Endothelial cell of umbilical vein (primary cell): ENCODE results near the gene NPY2R. TPM values are rescaled to one million over a fixed set of nuclear protein-coding genes. Genes with fewer than 3 reads are reported as not detected.

Experiments
- BruUV-seq: library from RNA; stranded (reverse); fragments of 400-500 nt; replicated peaks from 2 replicates; lab custom pipeline; 2021; lab: Mats Ljungman, UMichigan
- CTCF ChIA-PET: fragments of 300-600, 350-600 bp; sonication (Branson Sonifier 250); formaldehyde crosslinking; loops from one replicate; lab custom pipeline; 2021; ENCODE audit warnings: antibody characterized with exemption, inconsistent platforms; lab: Charles Lee
- POLR2A ChIA-PET: fragments of 300-600, 350-600 bp; sonication (Branson Sonifier 250); formaldehyde crosslinking; loops from one replicate; lab custom pipeline; 2021; ENCODE audit warnings: antibody characterized with exemption, inconsistent platforms; lab: Charles Lee
- DNase-seq: peaks from one replicate; pipeline ENCODE4 v3.0.0-alpha.2; 2011; ENCODE audit warnings: low read depth, low spot score
- FAIRE-seq: peaks from 2 replicates; lab custom pipeline; 2011; peaks lifted over from hg19 to GRCh38; lab: Jason Lieb, UNC
- H2AFZ ChIP-seq: 2 replicates; pipeline ENCODE4 v1.6.0; 2012; ENCODE audit warnings: low read depth, low read length, control low read depth, inconsistent platforms
- H3K27ac ChIP-seq: 2 replicates; pipeline ENCODE4 v1.5.1; 2011; ENCODE audit warnings: low read depth, mild to moderate bottlenecking, control low read depth, low read length, moderate library complexity; ENCODE audit not compliant: insufficient read depth
- H3K27me3 ChIP-seq, 2 experiments: 2 replicates each; pipeline versions ENCODE4 v1.6.0 to v1.6.1; 2011; ENCODE audit warnings: low read length in 2 of 2, mixed read lengths in 1 of 2; ENCODE audit not compliant: control insufficient read depth in 2 of 2, insufficient read depth in 2 of 2
- H3K36me3 ChIP-seq, 2 experiments: 2 replicates in 1 of 2; 3 replicates in 1 of 2; pipeline ENCODE4 v1.5.1; 2011; ENCODE audit warnings: low read length in 2 of 2, mild to moderate bottlenecking in 1 of 2, moderate library complexity in 1 of 2; ENCODE audit not compliant: control insufficient read depth in 2 of 2, insufficient read depth in 2 of 2; ENCODE audit errors: extremely low read depth in 1 of 2
- H3K4me1 ChIP-seq: 3 replicates; pipeline ENCODE4 v1.5.1; 2011; ENCODE audit warnings: mild to moderate bottlenecking, low read length; ENCODE audit not compliant: control insufficient read depth, insufficient read depth; ENCODE audit errors: extremely low read depth
- H3K4me2 ChIP-seq: 2 replicates; pipeline ENCODE4 v1.6.1; 2011; ENCODE audit warnings: low read length, control low read depth, mixed read lengths; ENCODE audit not compliant: insufficient read depth
- H3K4me3 ChIP-seq, 3 experiments: fragments of 200-600 bp in 1 of 3; sonication (generic), shearing (Covaris generic) in 1 of 3; replicated peaks in 1 of 3; 2 replicates each; pipeline ENCODE4 v1.5.1; 2011 to 2016; ENCODE audit warnings: control low read depth in 3 of 3, low read length in 3 of 3, mild to moderate bottlenecking in 2 of 3, inconsistent platforms in 1 of 3, low read depth in 1 of 3, moderate library complexity in 1 of 3; ENCODE audit not compliant: insufficient read depth in 1 of 3
- H3K79me2 ChIP-seq: 2 replicates; pipeline ENCODE4 v1.6.0; 2012; ENCODE audit warnings: low read length, inconsistent platforms; ENCODE audit not compliant: control insufficient read depth, insufficient read depth
- H3K9ac ChIP-seq: replicated peaks from 2 replicates; pipeline ENCODE3; 2011; ENCODE audit warnings: low read length, control low read depth; ENCODE audit not compliant: insufficient read depth; ENCODE audit errors: extremely low read depth
- H3K9me1 ChIP-seq: replicated peaks from 3 replicates; pipeline ENCODE4 v1.6.0; 2011; ENCODE audit warnings: mild to moderate bottlenecking, low read length; ENCODE audit not compliant: control insufficient read depth, insufficient read depth; ENCODE audit errors: extremely low read depth
- H3K9me3 ChIP-seq: replicated peaks from 2 replicates; pipeline ENCODE4 v1.5.1; 2012; ENCODE audit warnings: low read length, inconsistent platforms; ENCODE audit not compliant: control insufficient read depth, insufficient read depth
- H4K20me1 ChIP-seq: replicated peaks from 2 replicates; pipeline ENCODE3; 2011; ENCODE audit warnings: mild to moderate bottlenecking, low read length; ENCODE audit not compliant: control insufficient read depth, insufficient read depth; ENCODE audit errors: extremely low read depth
- CTCF ChIP-seq, 2 donors: IDR thresholded peaks; 1 replicate in 1 of 2; 2 replicates in 1 of 2; pipeline ENCODE4 v1.5.1; 2011; ENCODE audit warnings: low read length in 2 of 2, mild to moderate bottlenecking in 2 of 2, moderate library complexity in 2 of 2, control low read depth in 1 of 2, inconsistent platforms in 1 of 2, low read depth in 1 of 2; ENCODE audit not compliant: insufficient read depth in 1 of 2; ENCODE audit errors: extremely low read depth in 1 of 2
- EZH2 ChIP-seq: IDR thresholded peaks from 2 replicates; pipeline ENCODE4 v1.6.1; 2012; ENCODE audit warnings: borderline replicate concordance, low read depth, mild to moderate bottlenecking, moderate library complexity, low read length, inconsistent platforms; ENCODE audit not compliant: severe bottlenecking
- FOS ChIP-seq: IDR thresholded peaks from 2 replicates; pipeline ENCODE4 v1.6.1; 2011; ENCODE audit warnings: mild to moderate bottlenecking, low read length, moderate library complexity, borderline replicate concordance; ENCODE audit not compliant: insufficient read depth
- GATA2 ChIP-seq: IDR thresholded peaks from 2 replicates; pipeline ENCODE4 v1.7.0; 2011; ENCODE audit warnings: low read depth, mild to moderate bottlenecking, moderate library complexity, mixed read lengths, low read length; ENCODE audit not compliant: insufficient read length, insufficient read depth
- JUN ChIP-seq: IDR thresholded peaks from 2 replicates; pipeline ENCODE4 v1.6.1; 2011; ENCODE audit warnings: borderline replicate concordance, low read depth; ENCODE audit not compliant: insufficient read length, insufficient read depth
- MAX ChIP-seq: IDR thresholded peaks from 2 replicates; pipeline ENCODE4 v1.6.1; 2011; ENCODE audit not compliant: insufficient read depth, insufficient read length
- MYC ChIP-seq: IDR thresholded peaks from one replicate; pipeline ENCODE4 v1.6.1; 2011; ENCODE audit warnings: mild to moderate bottlenecking, low read depth, low read length
- POLR2A ChIP-seq: IDR thresholded peaks from 2 replicates; pipeline ENCODE4 v1.6.1; 2012; ENCODE audit warnings: low read depth, mild to moderate bottlenecking, control low read depth, low read length
- POLR2AphosphoS5 ChIP-seq: IDR thresholded peaks from 2 replicates; pipeline ENCODE4 v1.6.1; 2012; ENCODE audit warnings: low read depth, mild to moderate bottlenecking, control low read depth, low read length, moderate library complexity; ENCODE audit not compliant: insufficient read depth
- dilution Hi-C: fragments of 300-500 bp; cut with MboI; formaldehyde crosslinking; loops from one replicate; pipeline ENCODE4 v1.15.0; 2019; ENCODE audit warnings: low sequenced_read_pairs; ENCODE audit not compliant: extremely low pct_ligation_motif_present
- intact Hi-C: fragments of 100-400 bp; cut with micrococcal nuclease; formaldehyde crosslinking; loops from one replicate; pipeline ENCODE4 v1.10.0; 2022
- polyA plus RNA-seq, 4 experiments: library from polyadenylated mRNA; depleted of rRNA in 3 of 4; stranded (reverse) in 3 of 4; unstranded in 1 of 4; fragments of >200 nt; gene quantifications; 2 replicates each; pipeline versions ENCODE4 v1.2.1 to v1.2.3, GENCODE V29; 2011 to 2012; ENCODE audit warnings: missing spikeins in 1 of 4
- total RNA-seq: library from RNA; stranded (reverse); gene quantifications from 2 replicates; pipeline ENCODE4 v1.2.3, GENCODE V29; 2021

Gene NPY2R
- total and polyA plus RNA-seq, 2 donors (not counting 3 experiments of a cell fraction or from before 2014, with no cell fraction given), result not detected

- H3K79me2 ChIP-seq, result no peaks in the 10 kb centered on the region
- H3K4me1 ChIP-seq, result peaks cover 2% of the 10 kb centered on the region
- H3K9ac ChIP-seq, result no peak overlapping the region
- no peak overlapping the region for H3K4me3 ChIP-seq
- ChIA-PET POLR2A (no interaction called here), CTCF (no interaction called here)
- no peaks in the 10 kb centered on the region for H4K20me1 ChIP-seq
- no peak overlapping the region for H3K4me2 ChIP-seq
- H3K9me1 ChIP-seq, result no peaks in the 10 kb centered on the region
- no peak for DNase-seq
- FAIRE-seq, result no peak
- no peak overlapping the region for H2AFZ ChIP-seq
- no peaks in the 10 kb centered on the region for H3K27me3 ChIP-seq
- no TSS peak for BruUV-seq
- no peaks in the 10 kb centered on the region for H3K36me3 ChIP-seq
- dilution Hi-C loops, result no loop called here
- no peaks in the 10 kb centered on the region for H3K9me3 ChIP-seq
- intact Hi-C loops, result no loop called here
- no peak overlapping the region for H3K27ac ChIP-seq
- TF ChIP-seq POLR2AphosphoS5 (no peak), MYC (no peak), EZH2 (no peak), GATA2 (no peak), POLR2A (no peak), JUN (no peak), CTCF (IDR thresholded peaks at IDR 0.05; ENCODE audit: extremely low read depth in 1 of 2, insufficient read depth in 1 of 2, low read depth in 1 of 2, low read length in 2 of 2) (no peak), FOS (no peak), MAX (no peak)
Measured at GRCh38 chr4:155227131-155227530, 18.7 kb downstream of the NPY2R start.
